Activated effector memory CD4-positive, alpha-beta T cell treated with anti-CD3 and anti-CD28 coated beads, Interleukin-2, amount 50 U/mL, for 16 hours (primary cell): Measurements from ENCODE around the gene MED29.

ENCODE experiments used
- DNase-seq: peaks from one replicate; pipeline ENCODE4 v3.0.0-alpha.2; 2020

MED29 gene

GRCh38 chr19:39399668-39400050, 8.5 kb downstream of the MED29 start:
- no peak for DNase-seq

GRCh38 chr19:39400061-39400460, 8.9 kb downstream of the MED29 start:
- no peak for DNase-seq

- DNase-seq, result no peak
These were observed 9.9 kb downstream of the MED29 start for GRCh38 chr19:39401070-39401548.

- peak; percentile 94 for DNase-seq
These were observed 10.6 kb downstream of the MED29 start for GRCh38 chr19:39401549-39402345.

GRCh38 chr19:39402346-39403300, 11.4 kb downstream of the MED29 start:
- peak; percentile 94 for DNase-seq

GRCh38 chr19:39403331-39404312, 12.4 kb downstream of the MED29 start:
- peak; percentile 99 for DNase-seq

GRCh38 chr19:39405261-39405957, 14.2 kb downstream of the MED29 start:
- DNase-seq, result peak; percentile 71

GRCh38 chr19:39405958-39406655, 14.9 kb downstream of the MED29 start:
- DNase-seq, result peak; percentile 93

- peak; percentile 95 for DNase-seq
These were observed 15.7 kb downstream of the MED29 start, which contains the start of gene ZFP36 for GRCh38 chr19:39406656-39407409. TSS of gene ZFP36 (plus strand) at chr19:39406847. CDS start at chr19:39406905, 58 bp downstream.

- DNase-seq, result no peak
These were observed 16.2 kb downstream of the MED29 start for GRCh38 chr19:39407410-39407659.

- peak; percentile 89 for DNase-seq
These were observed 16.6 kb downstream of the MED29 start for GRCh38 chr19:39407660-39408391.

- peak; percentile 77 for DNase-seq
These were observed 17.4 kb downstream of the MED29 start for GRCh38 chr19:39408392-39409207.

GRCh38 chr19:39409208-39410016, 18.2 kb downstream of the MED29 start:
- peak; percentile 93 for DNase-seq

- DNase-seq, result peak; percentile 88
These were observed 19.0 kb downstream of the MED29 start for GRCh38 chr19:39410017-39410830.

- no peak for DNase-seq
These were observed 19.6 kb downstream of the MED29 start for GRCh38 chr19:39410831-39411080.

- no peak for DNase-seq
These were observed 20.1 kb downstream of the MED29 start for GRCh38 chr19:39411081-39411831.

GRCh38 chr19:39411832-39412099, 20.6 kb downstream of the MED29 start:
- DNase-seq, result peak; percentile 95
